A549 (cell line): ENCODE results near the gene NUP58. TPM values are rescaled to one million over a fixed set of nuclear protein-coding genes. Genes with fewer than 3 reads are reported as not detected.

Experiments
- ATAC-seq, 2 experiments: fragments of 200-7000 bp in 1 of 2; fragments of >200 bp in 1 of 2; cut with Nextera tagmentation in 1 of 2; cut with Tn5 transposase in 1 of 2; 3 replicates each; pipeline versions ENCODE4 v1.8.0 to v1.9.1; 2018 to 2020; ENCODE audit warnings: mild to moderate bottlenecking in 1 of 2, moderate library complexity in 1 of 2
- CTCF ChIA-PET: fragments of 300-600 bp; sonication (Branson Sonifier 250); formaldehyde crosslinking; extraction: SDS; loops from one replicate; lab custom pipeline; 2021; ENCODE audit warnings: antibody characterized with exemption, inconsistent platforms; lab: Yijun Ruan, JAX
- POLR2A ChIA-PET: fragments of 350-600 bp; formaldehyde crosslinking; extraction: SDS; loops from one replicate; lab custom pipeline; 2021; ENCODE audit warnings: antibody characterized with exemption, inconsistent platforms; lab: Yijun Ruan, JAX
- DNase-seq, 2 experiments: peaks; one replicate each; pipeline versions ENCODE4 v3.0.0 to v3.0.0-alpha.2; 2011 to 2016; ENCODE audit warnings: low read depth in 1 of 2, low spot score in 1 of 2
- FAIRE-seq: peaks from 2 replicates; lab custom pipeline; 2011; peaks lifted over from hg19 to GRCh38; lab: Jason Lieb, UNC
- H3K27ac ChIP-seq, 2 experiments: fragments of >200 bp; sonication (Bioruptor Twin); formaldehyde crosslinking; 3 replicates each; pipeline ENCODE4 v1.5.1; 2016 to 2017
- H3K4me1 ChIP-seq: fragments of >200 bp; sonication (Bioruptor Twin); formaldehyde crosslinking; 3 replicates; pipeline ENCODE4 v1.6.1; 2016
- H3K4me2 ChIP-seq: fragments of >200 bp; sonication (Bioruptor Twin); formaldehyde crosslinking; 3 replicates; pipeline ENCODE4 v1.6.1; 2016
- H3K4me3 ChIP-seq: fragments of >200 bp; sonication (Bioruptor Twin); formaldehyde crosslinking; 3 replicates; pipeline ENCODE4 v1.5.1; 2016
- H3K9me3 ChIP-seq: fragments of >200 bp; sonication (Bioruptor Twin); formaldehyde crosslinking; 3 replicates; pipeline ENCODE4 v1.6.1; 2016
- BHLHE40 ChIP-seq: IDR thresholded peaks from 2 replicates; pipeline ENCODE4 v1.6.1; 2012; ENCODE audit warnings: low read depth, low read length, inconsistent platforms
- CBX2 ChIP-seq: fragments of 200-600 bp; sonication (generic); IDR thresholded peaks from 2 replicates; pipeline ENCODE4 v1.6.1; 2016; ENCODE audit warnings: low read depth, mild to moderate bottlenecking, borderline replicate concordance
- CEBPB ChIP-seq, 2 experiments: fragments of >200 bp in 1 of 2; sonication (Bioruptor Twin) in 1 of 2; formaldehyde crosslinking in 1 of 2; IDR thresholded peaks; 2 replicates each; pipeline ENCODE4 v1.6.1; 2012 to 2016
- CHD2 ChIP-seq: fragments of 150-350 bp; IDR thresholded peaks from 2 replicates; pipeline ENCODE4 v1.6.1; 2014; ENCODE audit warnings: low read length; ENCODE audit not compliant: partially characterized antibody
- EHMT2 ChIP-seq: fragments of 200-600 bp; sonication (generic); IDR thresholded peaks from 2 replicates; pipeline ENCODE4 v1.6.1; 2016; ENCODE audit warnings: antibody characterized with exemption, low read depth, mild to moderate bottlenecking, moderate library complexity
- EP300 ChIP-seq, 2 experiments: fragments of >200 bp; sonication (Bioruptor Twin); formaldehyde crosslinking; IDR thresholded peaks; 2 replicates in 1 of 2; 3 replicates in 1 of 2; pipeline ENCODE4 v1.6.1; 2016 to 2017
- FOSL2 ChIP-seq, 2 experiments: fragments of 450-650 bp in 1 of 2; fragments of >200 bp in 1 of 2; sonication (Bioruptor Twin) in 1 of 2; formaldehyde crosslinking; IDR thresholded peaks; 2 replicates each; pipeline versions ENCODE4 v1.5.0 to v1.6.1; 2016 to 2020; ENCODE audit warnings: mild to moderate bottlenecking in 1 of 2, moderate library complexity in 1 of 2
- FOXS1 ChIP-seq: fragments of 250-450 bp; sonication (Bioruptor Pico); IDR thresholded peaks from 2 replicates; pipeline ENCODE4 v1.5.0; 2020; ENCODE audit warnings: mild to moderate bottlenecking, moderate library complexity
- GATA3 ChIP-seq: IDR thresholded peaks from 2 replicates; pipeline ENCODE4 v1.6.1; 2012; ENCODE audit warnings: borderline replicate concordance
- HOXB13 ChIP-seq: fragments of 250-450 bp; sonication (Bioruptor Pico); IDR thresholded peaks from 2 replicates; pipeline ENCODE4 v1.5.0; 2020; ENCODE audit warnings: low read depth, mild to moderate bottlenecking, moderate library complexity
- HOXB5 ChIP-seq: fragments of 250-450 bp; sonication (Bioruptor Pico); IDR thresholded peaks from 2 replicates; pipeline ENCODE4 v1.5.0; 2020; ENCODE audit warnings: mild to moderate bottlenecking, moderate library complexity
- JUN ChIP-seq, 2 experiments: fragments of >200 bp; sonication (Bioruptor Twin); formaldehyde crosslinking; IDR thresholded peaks; 2 replicates in 1 of 2; 3 replicates in 1 of 2; pipeline ENCODE4 v1.6.1; 2016 to 2017
- JUNB ChIP-seq: fragments of >200 bp; sonication (Bioruptor Twin); formaldehyde crosslinking; IDR thresholded peaks from 2 replicates; pipeline ENCODE4 v1.6.1; 2016
- MAZ ChIP-seq: fragments of 150-350 bp; IDR thresholded peaks from 2 replicates; pipeline ENCODE4 v1.6.1; 2014; ENCODE audit warnings: antibody characterized with exemption, low read depth, low read length, borderline replicate concordance
- NR3C1 ChIP-seq: fragments of >200 bp; sonication (Bioruptor Twin); formaldehyde crosslinking; IDR thresholded peaks from 3 replicates; pipeline ENCODE4 v1.6.1; 2017
- PHF8 ChIP-seq: fragments of 200-600 bp; sonication (generic); IDR thresholded peaks from 2 replicates; pipeline ENCODE4 v1.6.1; 2016; ENCODE audit warnings: low read depth, mild to moderate bottlenecking, antibody characterized with exemption, moderate library complexity, borderline replicate concordance
- POLR2A ChIP-seq: IDR thresholded peaks from 2 replicates; pipeline ENCODE4 v1.6.1; 2012; ENCODE audit warnings: mild to moderate bottlenecking, low read length
- RFX5 ChIP-seq: fragments of 450-650 bp; IDR thresholded peaks from 2 replicates; pipeline ENCODE4 v1.7.1; 2014; ENCODE audit warnings: antibody characterized with exemption, mild to moderate bottlenecking, moderate library complexity
- TFCP2L1 ChIP-seq: fragments of 250-450 bp; sonication (Bioruptor Pico); IDR thresholded peaks from 2 replicates; pipeline ENCODE4 v1.5.0; 2021; ENCODE audit warnings: mild to moderate bottlenecking
- ZC3H11A ChIP-seq: fragments of 450-650 bp; IDR thresholded peaks from 2 replicates; pipeline ENCODE4 v1.6.1; 2014; ENCODE audit warnings: antibody characterized with exemption, mild to moderate bottlenecking
- ZNF302 ChIP-seq: fragments of 250-450 bp; sonication (Bioruptor Pico); IDR thresholded peaks from 2 replicates; pipeline ENCODE4 v1.9.0; 2021; ENCODE audit warnings: inconsistent platforms, mild to moderate bottlenecking, moderate library complexity
- ZSCAN20 ChIP-seq: fragments of 250-450 bp; sonication (Bioruptor Pico); IDR thresholded peaks from 2 replicates; pipeline ENCODE4 v1.8.0; 2022; ENCODE audit warnings: mild to moderate bottlenecking, moderate library complexity
- WGBS: methylation state at CpG from one replicate; pipeline ENCODE4 v1.1.6; 2017; ENCODE audit errors: missing lambda C conversion rate; 5-methylcytosine and 5-hydroxymethylcytosine counted together
- polyA plus RNA-seq, 4 experiments: library from polyadenylated mRNA; depleted of rRNA in 3 of 4; stranded (reverse); fragments of >200 nt; fragmentation: RNase III in 1 of 4; extraction: RNeasy Plus Mini Kit Qiagen cat#74134 plus additional on column Dnase treatment in 1 of 4; gene quantifications; 2 replicates in 3 of 4; 3 replicates in 1 of 4; pipeline ENCODE4 v1.2.3, GENCODE V29; 2011 to 2017
- TF ChIP-seq, protein P1 (sequence below): IDR thresholded peaks from 2 replicates; pipeline ENCODE4 v1.6.1; 2012
- TF ChIP-seq, protein P2 (sequence below): IDR thresholded peaks from 2 replicates; pipeline ENCODE4 v1.6.1; 2012; ENCODE audit warnings: low read depth, borderline replicate concordance
- TF ChIP-seq, protein P3 (sequence below): fragments of 250-450 bp; sonication (Bioruptor Pico); IDR thresholded peaks from 2 replicates; pipeline ENCODE4 v1.5.0; 2021; ENCODE audit warnings: mild to moderate bottlenecking, moderate library complexity, borderline replicate concordance
- TF ChIP-seq, protein P4 (sequence below): fragments of 150-350 bp; IDR thresholded peaks from 2 replicates; pipeline ENCODE4 v1.6.1; 2014; ENCODE audit warnings: low read depth, mild to moderate bottlenecking, low read length
- TF ChIP-seq, protein P5 (sequence below): fragments of 200-600 bp; sonication (generic); IDR thresholded peaks from 2 replicates; pipeline ENCODE4 v1.6.1; 2016; ENCODE audit warnings: antibody characterized with exemption, mild to moderate bottlenecking, moderate library complexity
- TF ChIP-seq, protein P6 (sequence below): fragments of >200 bp; sonication (Bioruptor Twin); formaldehyde crosslinking; IDR thresholded peaks from 3 replicates; pipeline ENCODE4 v1.5.1; 2016

The NUP58 gene
- polyA plus RNA-seq, 2 of the 4 experiments (the other 2 are of a cell fraction): 19.6 to 55.6 TPM

DNA sequence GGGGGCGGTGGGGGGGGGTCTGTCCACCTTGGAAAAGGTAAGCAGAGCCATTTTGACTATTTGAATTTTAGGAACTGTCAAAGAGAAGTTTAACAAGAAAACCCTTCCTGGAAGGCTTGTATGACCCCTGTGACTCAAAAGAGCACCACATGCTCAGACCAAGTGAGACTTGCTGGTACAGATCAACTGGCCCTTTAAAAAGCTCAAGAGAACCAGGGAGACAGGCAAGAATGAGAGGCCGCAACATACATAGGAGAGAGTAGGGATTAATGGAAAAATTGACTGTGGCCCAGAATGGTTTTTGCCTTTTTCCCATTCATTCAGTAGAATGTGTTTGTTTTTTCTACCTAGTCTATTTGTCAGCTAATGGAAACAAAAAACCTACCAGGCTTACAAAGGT lies 44.2 kb downstream of the NUP58 start:
- Histone ChIP-seq H3K27ac (no peak overlapping the region), H3K4me1 (no peaks in the 10 kb centered on the region), H3K9me3 (no peaks in the 10 kb centered on the region), H3K4me2 (no peak overlapping the region), H3K4me3 (no peak overlapping the region)
- ChIA-PET POLR2A (interaction anchor here (0.6 kb wide), 1 partner anchor 17 kb away, joined by 4 read pairs; no protein-coding TSS in a partner anchor), CTCF (no interaction called here)
- FAIRE-seq (no peak), ATAC-seq (peak in 1 of 2 experiments; percentile 42; a peak in 1 of 6 replicates), DNase-seq (no peak)
- 77% methylated on average over 2 of the region's 2 CpGs for WGBS
- TF ChIP-seq NR3C1 (no peak), MAZ (no peak), EHMT2 (no peak), ZC3H11A (no peak), PHF8 (no peak), ZNF302 (CRISPR knock-in tag) (no peak), JUN (IDR thresholded peaks at IDR 0.05) (no peak), GATA3 (no peak), POLR2A (no peak), CEBPB (IDR thresholded peaks at IDR 0.05) (no peak), RFX5 (no peak), HOXB13 (CRISPR knock-in tag) (no peak), FOSL2 (IDR thresholded peaks at IDR 0.05) (no peak), FOSL2 (CRISPR knock-in tag; IDR thresholded peaks at IDR 0.05) (no peak), BHLHE40 (no peak)
- TF ChIP-seq, protein P1, sequence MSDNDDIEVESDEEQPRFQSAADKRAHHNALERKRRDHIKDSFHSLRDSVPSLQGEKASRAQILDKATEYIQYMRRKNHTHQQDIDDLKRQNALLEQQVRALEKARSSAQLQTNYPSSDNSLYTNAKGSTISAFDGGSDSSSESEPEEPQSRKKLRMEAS: no peak
- TF ChIP-seq, protein P2, sequence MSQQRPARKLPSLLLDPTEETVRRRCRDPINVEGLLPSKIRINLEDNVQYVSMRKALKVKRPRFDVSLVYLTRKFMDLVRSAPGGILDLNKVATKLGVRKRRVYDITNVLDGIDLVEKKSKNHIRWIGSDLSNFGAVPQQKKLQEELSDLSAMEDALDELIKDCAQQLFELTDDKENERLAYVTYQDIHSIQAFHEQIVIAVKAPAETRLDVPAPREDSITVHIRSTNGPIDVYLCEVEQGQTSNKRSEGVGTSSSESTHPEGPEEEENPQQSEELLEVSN: no peak

DNA sequence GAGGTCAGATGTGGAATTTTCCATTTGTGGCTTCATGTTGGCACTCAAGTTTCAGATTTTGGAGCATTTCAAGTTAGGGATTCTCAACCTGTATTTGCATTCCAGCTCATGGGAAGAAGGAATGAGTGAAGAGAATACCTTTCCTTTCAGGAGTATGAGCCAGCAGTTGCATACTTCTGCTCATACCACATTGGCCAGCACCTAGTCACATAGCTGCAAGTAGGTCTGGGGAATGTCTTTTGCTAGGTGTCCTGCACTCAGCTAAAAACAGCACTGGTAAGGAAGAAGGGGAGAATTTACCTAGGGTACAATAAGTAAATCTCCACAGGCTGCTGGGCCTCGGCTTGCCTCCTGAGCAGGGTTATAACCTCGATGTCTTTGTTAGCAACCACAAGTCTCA lies 45.7 kb downstream of the NUP58 start:
- Histone ChIP-seq H3K4me1 (no peaks in the 10 kb centered on the region), H3K4me2 (no peak overlapping the region)
- ATAC-seq: no peak
- POLR2A ChIA-PET: no interaction called here
- TF ChIP-seq ZSCAN20 (CRISPR knock-in tag): no peak
- no peak for TF ChIP-seq EHMT2
- TF ChIP-seq ZC3H11A: no peak
- TF ChIP-seq, protein P3, sequence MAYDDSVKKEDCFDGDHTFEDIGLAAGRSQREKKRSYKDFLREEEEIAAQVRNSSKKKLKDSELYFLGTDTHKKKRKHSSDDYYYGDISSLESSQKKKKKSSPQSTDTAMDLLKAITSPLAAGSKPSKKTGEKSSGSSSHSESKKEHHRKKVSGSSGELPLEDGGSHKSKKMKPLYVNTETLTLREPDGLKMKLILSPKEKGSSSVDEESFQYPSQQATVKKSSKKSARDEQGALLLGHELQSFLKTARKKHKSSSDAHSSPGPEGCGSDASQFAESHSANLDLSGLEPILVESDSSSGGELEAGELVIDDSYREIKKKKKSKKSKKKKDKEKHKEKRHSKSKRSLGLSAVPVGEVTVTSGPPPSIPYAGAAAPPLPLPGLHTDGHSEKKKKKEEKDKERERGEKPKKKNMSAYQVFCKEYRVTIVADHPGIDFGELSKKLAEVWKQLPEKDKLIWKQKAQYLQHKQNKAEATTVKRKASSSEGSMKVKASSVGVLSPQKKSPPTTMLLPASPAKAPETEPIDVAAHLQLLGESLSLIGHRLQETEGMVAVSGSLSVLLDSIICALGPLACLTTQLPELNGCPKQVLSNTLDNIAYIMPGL (CRISPR knock-in tag): no peak
- TF ChIP-seq FOXS1: no peak
- TF ChIP-seq, protein P4, sequence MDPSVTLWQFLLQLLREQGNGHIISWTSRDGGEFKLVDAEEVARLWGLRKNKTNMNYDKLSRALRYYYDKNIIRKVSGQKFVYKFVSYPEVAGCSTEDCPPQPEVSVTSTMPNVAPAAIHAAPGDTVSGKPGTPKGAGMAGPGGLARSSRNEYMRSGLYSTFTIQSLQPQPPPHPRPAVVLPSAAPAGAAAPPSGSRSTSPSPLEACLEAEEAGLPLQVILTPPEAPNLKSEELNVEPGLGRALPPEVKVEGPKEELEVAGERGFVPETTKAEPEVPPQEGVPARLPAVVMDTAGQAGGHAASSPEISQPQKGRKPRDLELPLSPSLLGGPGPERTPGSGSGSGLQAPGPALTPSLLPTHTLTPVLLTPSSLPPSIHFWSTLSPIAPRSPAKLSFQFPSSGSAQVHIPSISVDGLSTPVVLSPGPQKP: no peak
- no peak for TF ChIP-seq JUNB
- TF ChIP-seq, protein P1: no peak
- no peak for TF ChIP-seq CHD2
- TF ChIP-seq BHLHE40: no peak
- TF ChIP-seq MAZ: no peak
- TF ChIP-seq, protein P5, sequence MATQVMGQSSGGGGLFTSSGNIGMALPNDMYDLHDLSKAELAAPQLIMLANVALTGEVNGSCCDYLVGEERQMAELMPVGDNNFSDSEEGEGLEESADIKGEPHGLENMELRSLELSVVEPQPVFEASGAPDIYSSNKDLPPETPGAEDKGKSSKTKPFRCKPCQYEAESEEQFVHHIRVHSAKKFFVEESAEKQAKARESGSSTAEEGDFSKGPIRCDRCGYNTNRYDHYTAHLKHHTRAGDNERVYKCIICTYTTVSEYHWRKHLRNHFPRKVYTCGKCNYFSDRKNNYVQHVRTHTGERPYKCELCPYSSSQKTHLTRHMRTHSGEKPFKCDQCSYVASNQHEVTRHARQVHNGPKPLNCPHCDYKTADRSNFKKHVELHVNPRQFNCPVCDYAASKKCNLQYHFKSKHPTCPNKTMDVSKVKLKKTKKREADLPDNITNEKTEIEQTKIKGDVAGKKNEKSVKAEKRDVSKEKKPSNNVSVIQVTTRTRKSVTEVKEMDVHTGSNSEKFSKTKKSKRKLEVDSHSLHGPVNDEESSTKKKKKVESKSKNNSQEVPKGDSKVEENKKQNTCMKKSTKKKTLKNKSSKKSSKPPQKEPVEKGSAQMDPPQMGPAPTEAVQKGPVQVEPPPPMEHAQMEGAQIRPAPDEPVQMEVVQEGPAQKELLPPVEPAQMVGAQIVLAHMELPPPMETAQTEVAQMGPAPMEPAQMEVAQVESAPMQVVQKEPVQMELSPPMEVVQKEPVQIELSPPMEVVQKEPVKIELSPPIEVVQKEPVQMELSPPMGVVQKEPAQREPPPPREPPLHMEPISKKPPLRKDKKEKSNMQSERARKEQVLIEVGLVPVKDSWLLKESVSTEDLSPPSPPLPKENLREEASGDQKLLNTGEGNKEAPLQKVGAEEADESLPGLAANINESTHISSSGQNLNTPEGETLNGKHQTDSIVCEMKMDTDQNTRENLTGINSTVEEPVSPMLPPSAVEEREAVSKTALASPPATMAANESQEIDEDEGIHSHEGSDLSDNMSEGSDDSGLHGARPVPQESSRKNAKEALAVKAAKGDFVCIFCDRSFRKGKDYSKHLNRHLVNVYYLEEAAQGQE: no peak
- TF ChIP-seq FOSL2 (IDR thresholded peaks at IDR 0.05): no peak
- no peak for TF ChIP-seq FOSL2 (CRISPR knock-in tag; IDR thresholded peaks at IDR 0.05)
- no peak for TF ChIP-seq NR3C1
- TF ChIP-seq CBX2: no peak
- TF ChIP-seq, protein P6, sequence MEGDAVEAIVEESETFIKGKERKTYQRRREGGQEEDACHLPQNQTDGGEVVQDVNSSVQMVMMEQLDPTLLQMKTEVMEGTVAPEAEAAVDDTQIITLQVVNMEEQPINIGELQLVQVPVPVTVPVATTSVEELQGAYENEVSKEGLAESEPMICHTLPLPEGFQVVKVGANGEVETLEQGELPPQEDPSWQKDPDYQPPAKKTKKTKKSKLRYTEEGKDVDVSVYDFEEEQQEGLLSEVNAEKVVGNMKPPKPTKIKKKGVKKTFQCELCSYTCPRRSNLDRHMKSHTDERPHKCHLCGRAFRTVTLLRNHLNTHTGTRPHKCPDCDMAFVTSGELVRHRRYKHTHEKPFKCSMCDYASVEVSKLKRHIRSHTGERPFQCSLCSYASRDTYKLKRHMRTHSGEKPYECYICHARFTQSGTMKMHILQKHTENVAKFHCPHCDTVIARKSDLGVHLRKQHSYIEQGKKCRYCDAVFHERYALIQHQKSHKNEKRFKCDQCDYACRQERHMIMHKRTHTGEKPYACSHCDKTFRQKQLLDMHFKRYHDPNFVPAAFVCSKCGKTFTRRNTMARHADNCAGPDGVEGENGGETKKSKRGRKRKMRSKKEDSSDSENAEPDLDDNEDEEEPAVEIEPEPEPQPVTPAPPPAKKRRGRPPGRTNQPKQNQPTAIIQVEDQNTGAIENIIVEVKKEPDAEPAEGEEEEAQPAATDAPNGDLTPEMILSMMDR: no peak
- no peak for TF ChIP-seq EP300 (IDR thresholded peaks at IDR 0.05)
- no peak for TF ChIP-seq HOXB5 (CRISPR knock-in tag)
- no peak for TF ChIP-seq TFCP2L1 (CRISPR knock-in tag)
- TF ChIP-seq, all 56 proteins: peak for 0
- H3K4me3 ChIP-seq: no peak overlapping the region
- FAIRE-seq (no peak), DNase-seq (no peak)
- CTCF ChIA-PET: no interaction called here
- H3K27ac ChIP-seq: no peak overlapping the region
- 84% methylated on average over 2 of the region's 2 CpGs for WGBS
- H3K9me3 ChIP-seq: no peaks in the 10 kb centered on the region
